K562 (cell line): Measurements from ENCODE around the gene SCMH1. TPM values are rescaled to one million over a fixed set of nuclear protein-coding genes. Genes with fewer than 3 reads are reported as not detected.

Experiments
- LARP7 ChIP-seq: fragments of 450-650 bp; IDR thresholded peaks from 2 replicates; pipeline ENCODE4 v1.6.1; 2016
- polyA plus RNA-seq, 8 experiments: library from polyadenylated mRNA; depleted of rRNA in 4 of 8; stranded (reverse) in 5 of 8; unstranded in 3 of 8; fragments of >200 nt; fragmentation: Nextera tagmentation in 2 of 8; fragmentation: Illumina TruSeq in 1 of 8; extraction: Ambion mirVana in 2 of 8; extraction: Trizol in 1 of 8; gene quantifications; 2 replicates each; pipeline versions ENCODE4 v1.2.1 to v1.2.3, GENCODE V29; 2011 to 2014; ENCODE audit warnings: inconsistent platforms in 1 of 8, missing spikeins in 1 of 8
- total RNA-seq, 7 experiments: library from RNA; depleted of rRNA in 6 of 7; stranded (reverse); fragments of >200 nt in 6 of 7; fragmentation: Illumina TruSeq in 2 of 7; extraction: Trizol in 2 of 7; gene quantifications; 2 replicates each; pipeline versions ENCODE4 v1.2.1 to v1.2.3, GENCODE V29; 2011 to 2021; ENCODE audit warnings: low replicate concordance in 1 of 7
- TF ChIP-seq, protein P1 (sequence below): fragments of 450-650 bp; IDR thresholded peaks from 2 replicates; pipeline ENCODE4 v1.6.1; 2016; ENCODE audit warnings: mild to moderate bottlenecking, moderate library complexity

The SCMH1 gene
- total and polyA plus RNA-seq, 9 of the 15 experiments (the other 6 are each of a cell fraction or from before 2014, with no cell fraction given): 8.5 to 37.0 (median 26.8) TPM

DNA sequence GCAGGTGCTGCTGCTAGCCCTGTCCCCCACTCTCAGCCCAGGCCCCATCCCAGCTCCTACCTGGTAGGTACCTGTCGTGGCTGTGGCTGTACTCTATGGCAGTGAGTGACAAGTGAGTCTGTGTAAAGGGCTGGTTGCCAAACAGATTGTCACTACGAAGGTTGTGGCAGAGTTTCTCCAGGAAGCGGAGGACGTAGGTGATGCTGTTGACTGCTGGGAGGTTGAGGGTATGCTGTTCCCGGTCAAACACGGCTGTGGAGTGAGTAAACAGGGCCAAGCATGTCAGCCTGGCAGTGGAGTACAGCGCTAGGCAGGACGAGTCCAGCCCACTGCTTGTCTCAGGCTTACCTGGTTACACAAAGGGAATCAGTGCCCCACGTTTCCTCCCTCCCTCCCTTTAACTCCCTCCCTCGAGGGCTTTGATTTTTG lies 195.7 kb downstream of the SCMH1 start (continued):
- TF ChIP-seq, protein P1, sequence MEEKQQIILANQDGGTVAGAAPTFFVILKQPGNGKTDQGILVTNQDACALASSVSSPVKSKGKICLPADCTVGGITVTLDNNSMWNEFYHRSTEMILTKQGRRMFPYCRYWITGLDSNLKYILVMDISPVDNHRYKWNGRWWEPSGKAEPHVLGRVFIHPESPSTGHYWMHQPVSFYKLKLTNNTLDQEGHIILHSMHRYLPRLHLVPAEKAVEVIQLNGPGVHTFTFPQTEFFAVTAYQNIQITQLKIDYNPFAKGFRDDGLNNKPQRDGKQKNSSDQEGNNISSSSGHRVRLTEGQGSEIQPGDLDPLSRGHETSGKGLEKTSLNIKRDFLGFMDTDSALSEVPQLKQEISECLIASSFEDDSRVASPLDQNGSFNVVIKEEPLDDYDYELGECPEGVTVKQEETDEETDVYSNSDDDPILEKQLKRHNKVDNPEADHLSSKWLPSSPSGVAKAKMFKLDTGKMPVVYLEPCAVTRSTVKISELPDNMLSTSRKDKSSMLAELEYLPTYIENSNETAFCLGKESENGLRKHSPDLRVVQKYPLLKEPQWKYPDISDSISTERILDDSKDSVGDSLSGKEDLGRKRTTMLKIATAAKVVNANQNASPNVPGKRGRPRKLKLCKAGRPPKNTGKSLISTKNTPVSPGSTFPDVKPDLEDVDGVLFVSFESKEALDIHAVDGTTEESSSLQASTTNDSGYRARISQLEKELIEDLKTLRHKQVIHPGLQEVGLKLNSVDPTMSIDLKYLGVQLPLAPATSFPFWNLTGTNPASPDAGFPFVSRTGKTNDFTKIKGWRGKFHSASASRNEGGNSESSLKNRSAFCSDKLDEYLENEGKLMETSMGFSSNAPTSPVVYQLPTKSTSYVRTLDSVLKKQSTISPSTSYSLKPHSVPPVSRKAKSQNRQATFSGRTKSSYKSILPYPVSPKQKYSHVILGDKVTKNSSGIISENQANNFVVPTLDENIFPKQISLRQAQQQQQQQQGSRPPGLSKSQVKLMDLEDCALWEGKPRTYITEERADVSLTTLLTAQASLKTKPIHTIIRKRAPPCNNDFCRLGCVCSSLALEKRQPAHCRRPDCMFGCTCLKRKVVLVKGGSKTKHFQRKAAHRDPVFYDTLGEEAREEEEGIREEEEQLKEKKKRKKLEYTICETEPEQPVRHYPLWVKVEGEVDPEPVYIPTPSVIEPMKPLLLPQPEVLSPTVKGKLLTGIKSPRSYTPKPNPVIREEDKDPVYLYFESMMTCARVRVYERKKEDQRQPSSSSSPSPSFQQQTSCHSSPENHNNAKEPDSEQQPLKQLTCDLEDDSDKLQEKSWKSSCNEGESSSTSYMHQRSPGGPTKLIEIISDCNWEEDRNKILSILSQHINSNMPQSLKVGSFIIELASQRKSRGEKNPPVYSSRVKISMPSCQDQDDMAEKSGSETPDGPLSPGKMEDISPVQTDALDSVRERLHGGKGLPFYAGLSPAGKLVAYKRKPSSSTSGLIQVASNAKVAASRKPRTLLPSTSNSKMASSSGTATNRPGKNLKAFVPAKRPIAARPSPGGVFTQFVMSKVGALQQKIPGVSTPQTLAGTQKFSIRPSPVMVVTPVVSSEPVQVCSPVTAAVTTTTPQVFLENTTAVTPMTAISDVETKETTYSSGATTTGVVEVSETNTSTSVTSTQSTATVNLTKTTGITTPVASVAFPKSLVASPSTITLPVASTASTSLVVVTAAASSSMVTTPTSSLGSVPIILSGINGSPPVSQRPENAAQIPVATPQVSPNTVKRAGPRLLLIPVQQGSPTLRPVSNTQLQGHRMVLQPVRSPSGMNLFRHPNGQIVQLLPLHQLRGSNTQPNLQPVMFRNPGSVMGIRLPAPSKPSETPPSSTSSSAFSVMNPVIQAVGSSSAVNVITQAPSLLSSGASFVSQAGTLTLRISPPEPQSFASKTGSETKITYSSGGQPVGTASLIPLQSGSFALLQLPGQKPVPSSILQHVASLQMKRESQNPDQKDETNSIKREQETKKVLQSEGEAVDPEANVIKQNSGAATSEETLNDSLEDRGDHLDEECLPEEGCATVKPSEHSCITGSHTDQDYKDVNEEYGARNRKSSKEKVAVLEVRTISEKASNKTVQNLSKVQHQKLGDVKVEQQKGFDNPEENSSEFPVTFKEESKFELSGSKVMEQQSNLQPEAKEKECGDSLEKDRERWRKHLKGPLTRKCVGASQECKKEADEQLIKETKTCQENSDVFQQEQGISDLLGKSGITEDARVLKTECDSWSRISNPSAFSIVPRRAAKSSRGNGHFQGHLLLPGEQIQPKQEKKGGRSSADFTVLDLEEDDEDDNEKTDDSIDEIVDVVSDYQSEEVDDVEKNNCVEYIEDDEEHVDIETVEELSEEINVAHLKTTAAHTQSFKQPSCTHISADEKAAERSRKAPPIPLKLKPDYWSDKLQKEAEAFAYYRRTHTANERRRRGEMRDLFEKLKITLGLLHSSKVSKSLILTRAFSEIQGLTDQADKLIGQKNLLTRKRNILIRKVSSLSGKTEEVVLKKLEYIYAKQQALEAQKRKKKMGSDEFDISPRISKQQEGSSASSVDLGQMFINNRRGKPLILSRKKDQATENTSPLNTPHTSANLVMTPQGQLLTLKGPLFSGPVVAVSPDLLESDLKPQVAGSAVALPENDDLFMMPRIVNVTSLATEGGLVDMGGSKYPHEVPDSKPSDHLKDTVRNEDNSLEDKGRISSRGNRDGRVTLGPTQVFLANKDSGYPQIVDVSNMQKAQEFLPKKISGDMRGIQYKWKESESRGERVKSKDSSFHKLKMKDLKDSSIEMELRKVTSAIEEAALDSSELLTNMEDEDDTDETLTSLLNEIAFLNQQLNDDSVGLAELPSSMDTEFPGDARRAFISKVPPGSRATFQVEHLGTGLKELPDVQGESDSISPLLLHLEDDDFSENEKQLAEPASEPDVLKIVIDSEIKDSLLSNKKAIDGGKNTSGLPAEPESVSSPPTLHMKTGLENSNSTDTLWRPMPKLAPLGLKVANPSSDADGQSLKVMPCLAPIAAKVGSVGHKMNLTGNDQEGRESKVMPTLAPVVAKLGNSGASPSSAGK: no peak
- TF ChIP-seq LARP7: no peak
